GM19351 (cell line): ENCODE results near the gene PTGIR.
"Not testable (repeated sequence)": the region's sequence is repeated elsewhere in the genome, so short reads cannot be mapped to it uniquely, and the experiment has no call there.

Experiments
- ATAC-seq: cut with Tn5 transposase; IDR thresholded peaks from one replicate; pipeline ENCODE4 v1.9.1; 2021; ENCODE audit warnings: mild to moderate bottlenecking, moderate library complexity; ENCODE audit not compliant: unreplicated experiment

Gene PTGIR

GRCh38 chr19:46639358-46640182 is 14.7 kb upstream of the PTGIR start:
- ATAC-seq = no peak

GRCh38 chr19:46637224-46637623 is 12.3 kb upstream of the PTGIR start:
- ATAC-seq = no peak

- no peak for ATAC-seq
Observed at GRCh38 chr19:46635920-46636761, 11.3 kb upstream of the PTGIR start, which contains the start of gene GNG8. Gene GNG8, minus strand, starts transcription at chr19:46636202. Its CDS starts 1,520 bp downstream, at chr19:46634682.

GRCh38 chr19:46634656-46635218 is 9.8 kb upstream of the PTGIR start:
- ATAC-seq = no peak

DNA sequence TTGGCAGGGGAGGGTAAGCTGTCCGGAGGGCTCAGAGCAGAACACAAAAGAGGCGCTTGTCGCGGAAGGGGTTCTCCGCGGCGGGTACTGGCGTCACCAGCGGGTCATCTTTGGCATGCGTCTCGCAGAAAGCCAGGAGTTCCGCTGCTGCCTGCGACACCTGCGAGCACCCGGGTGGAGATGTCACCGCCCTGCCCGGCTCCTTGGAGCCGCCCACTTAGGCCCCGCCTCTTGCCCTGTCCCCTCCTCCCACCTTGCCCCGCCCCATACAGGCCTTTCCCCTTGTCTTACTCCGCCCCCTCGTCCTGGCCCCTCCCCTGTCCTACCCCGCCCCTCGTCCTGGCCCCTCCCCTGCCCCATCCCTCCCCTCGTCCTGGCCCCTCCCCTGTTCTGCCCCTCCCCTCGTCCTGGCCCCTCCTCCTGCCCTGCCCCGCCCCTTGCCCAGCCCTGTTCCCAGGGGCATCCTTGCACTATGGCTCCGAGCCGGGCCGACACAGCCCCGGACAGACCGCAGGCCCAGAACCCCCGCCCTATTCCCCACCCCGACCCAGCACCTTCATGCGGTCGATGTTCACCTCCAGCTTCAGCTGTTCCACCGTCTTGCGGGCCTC is 9.3 kb upstream of the PTGIR start:
- no peak for ATAC-seq

DNA sequence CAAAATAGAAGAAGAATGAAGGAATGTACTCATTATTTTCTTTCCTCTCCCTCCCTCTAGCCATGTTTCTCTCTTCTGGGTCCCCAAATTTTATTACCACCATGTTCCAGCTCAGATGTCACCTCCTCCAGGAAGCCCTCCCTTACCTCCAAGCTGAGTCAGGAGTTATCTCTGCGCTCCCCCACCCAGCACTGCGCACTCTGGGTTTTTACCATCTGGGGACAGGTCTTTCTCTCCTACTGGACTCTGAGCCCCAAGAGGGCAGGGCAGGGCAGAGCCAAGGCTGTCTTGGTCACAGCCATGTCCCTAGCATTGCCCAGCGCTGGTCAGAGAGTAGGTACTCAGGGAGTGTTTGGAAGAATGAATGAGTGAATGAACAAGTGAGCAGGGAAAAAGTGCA is 8.2 kb upstream of the PTGIR start:
- ATAC-seq = no peak

- no peak for ATAC-seq
Observed at GRCh38 chr19:46631481-46631880, 6.6 kb upstream of the PTGIR start.

DNA sequence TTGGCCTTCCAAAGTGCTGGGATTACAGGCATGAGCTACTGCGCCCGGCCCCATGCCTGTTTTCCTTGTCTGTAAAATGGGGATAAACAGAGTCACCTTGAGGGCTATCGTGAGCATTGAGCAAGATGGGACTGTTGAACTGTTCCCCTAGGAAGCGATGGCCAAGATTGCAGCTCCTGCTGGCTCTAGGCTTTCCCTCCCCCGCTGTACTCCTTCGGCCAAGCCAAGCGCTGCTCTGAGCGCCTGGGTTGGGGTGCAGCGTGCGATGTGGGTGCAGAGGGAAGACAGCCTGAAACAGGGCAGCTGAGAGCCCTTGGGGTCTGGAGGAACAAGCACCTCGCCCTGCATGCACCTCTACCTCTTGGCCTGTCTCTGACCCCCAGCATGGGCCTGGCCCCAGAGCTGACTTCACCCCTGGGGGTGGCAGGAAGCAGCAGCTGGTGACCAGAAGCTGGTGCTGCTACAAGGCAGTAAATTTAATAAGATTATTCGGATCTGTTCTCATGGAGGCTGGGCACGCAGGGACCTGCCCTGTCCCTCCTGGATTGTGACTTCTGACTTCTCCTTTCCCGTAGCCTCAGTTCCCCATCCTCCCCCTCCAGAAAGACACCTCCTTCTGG is 5.8 kb upstream of the PTGIR start:
- no peak for ATAC-seq

DNA sequence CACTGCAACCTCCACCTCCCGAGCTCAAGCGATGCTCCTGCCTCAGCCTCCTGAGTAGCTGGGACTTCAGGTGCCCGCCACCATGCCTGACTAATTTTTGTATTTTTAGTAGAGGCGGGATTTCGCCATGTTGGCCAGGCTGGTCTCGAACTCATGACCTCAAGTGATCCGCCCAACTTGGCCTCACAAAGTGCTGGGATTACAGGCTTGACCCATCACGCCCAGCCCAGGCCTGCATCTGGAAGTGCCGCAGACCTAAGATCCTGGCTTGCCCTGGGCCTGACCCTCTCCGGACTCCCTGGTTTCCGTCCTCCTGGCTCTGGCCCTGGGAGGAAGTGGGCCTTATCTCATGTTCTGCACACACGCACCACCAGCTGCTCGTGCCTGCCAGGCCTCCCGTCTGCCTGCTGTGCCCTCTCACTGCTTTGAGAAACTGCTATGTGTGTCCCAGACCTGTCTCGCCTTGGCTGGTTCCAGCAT is 4.7 kb upstream of the PTGIR start:
- no peak for ATAC-seq

DNA sequence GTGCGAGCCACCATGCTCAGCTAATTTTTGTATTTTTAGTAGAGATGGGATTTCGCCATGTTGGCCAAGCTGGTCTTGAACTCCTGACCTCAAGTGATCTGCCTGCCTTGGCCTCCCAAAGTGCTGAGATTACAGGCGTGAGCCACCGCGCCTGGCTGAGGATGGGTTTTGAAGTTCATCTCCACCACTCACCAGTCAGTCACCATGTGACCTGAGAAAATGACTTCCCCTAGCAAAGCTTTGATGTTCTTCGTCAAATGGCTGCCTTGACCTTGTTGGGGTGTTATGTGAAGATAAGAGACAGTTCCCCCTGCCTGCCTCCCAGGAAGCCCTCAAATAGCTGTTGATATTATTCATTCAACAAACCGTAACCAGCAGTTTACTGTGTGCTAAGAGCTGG is 4.1 kb upstream of the PTGIR start:
- not testable (repeated sequence) for ATAC-seq

DNA sequence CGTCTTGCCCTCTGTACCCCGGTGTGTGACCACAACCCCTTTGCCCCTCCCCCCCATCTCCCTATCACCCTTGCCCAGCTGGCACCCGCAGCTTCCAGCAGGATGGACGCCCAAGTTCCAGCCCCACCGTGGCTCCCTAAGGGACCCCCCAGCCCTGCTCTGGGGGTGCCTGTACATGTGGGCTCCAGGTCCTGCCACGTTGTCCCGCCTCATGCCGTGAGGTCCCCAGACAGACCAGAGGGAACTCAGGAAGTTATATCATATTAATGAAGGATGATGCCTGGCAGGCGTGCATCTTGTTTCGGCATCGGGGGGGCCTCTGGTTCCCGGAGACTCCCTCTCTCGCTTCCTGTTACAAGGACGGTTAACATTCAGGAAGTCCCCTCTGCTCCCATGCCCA is 1.6 kb upstream of the PTGIR start:
- no peak for ATAC-seq

DNA sequence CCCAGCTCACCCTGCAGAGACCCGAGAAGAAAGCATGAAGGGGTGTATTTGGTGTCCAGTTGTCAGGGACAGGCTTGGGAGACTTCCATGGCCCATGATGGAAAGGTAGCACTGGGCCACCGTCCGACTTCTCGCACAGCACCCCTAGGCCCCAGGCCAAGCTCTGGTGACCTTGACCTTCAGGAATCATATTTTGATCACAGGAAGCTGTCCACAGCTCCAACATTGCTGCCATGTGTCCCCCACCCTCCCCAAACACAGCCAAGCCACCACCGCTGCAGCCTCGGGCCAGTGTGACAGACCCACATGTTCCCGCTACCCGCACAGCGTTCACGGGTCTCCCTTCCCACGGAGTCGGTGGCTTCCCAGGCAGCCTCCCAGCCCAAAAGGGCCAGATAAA is 842 bp upstream of the PTGIR start:
- ATAC-seq = no peak

DNA sequence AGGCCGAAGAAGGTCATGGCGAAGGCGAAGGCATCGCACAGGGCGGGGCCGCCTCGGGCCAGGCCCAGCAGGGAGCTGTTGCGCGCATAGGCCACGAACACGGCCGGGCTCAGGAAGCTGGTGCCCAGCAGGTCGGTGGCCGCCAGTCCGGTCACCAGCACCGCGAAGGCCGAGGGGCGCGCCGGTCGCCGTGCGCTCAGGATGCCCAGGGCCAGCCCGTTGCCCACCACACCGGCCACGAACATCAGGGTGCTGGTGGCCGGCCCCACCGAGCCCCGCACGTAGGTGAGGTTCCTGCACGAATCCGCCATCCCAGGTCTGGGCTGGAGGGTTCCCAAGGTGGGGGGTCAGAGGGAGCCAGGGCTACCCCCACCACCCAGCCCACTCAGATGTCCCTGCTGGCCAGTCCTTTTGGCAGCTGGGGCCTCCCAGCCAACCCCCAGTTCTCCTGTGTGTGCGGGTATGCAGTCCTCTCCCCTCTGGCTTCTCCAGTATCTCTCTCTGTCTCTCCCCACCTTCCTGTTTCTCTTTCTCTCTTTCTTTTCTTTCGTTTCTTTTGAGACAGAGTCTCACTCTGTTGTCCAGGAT is 880 bp downstream of the PTGIR start:
- ATAC-seq = no peak

DNA sequence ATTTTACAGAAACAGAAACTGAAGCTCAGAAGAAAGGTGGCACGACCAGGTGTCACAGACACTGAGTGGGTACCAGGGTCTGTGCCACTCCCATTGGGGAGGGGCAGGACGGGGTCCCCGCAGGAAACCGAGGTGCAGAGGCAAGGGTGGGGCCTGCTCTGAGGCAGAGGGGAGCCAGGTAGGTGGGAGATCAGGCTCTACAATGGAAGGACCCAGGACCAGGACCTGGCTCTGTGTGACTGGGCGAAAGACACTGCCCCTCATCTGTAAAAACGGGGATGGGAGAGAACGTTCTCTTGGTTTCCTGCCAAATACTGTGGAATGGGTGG is 2.8 kb downstream of the PTGIR start:
- no peak for ATAC-seq

- no peak for ATAC-seq
Observed at GRCh38 chr19:46621191-46622117, 3.4 kb downstream of the PTGIR start.

GRCh38 chr19:46620716-46621115 is 4.2 kb downstream of the PTGIR start:
- ATAC-seq = no peak

DNA sequence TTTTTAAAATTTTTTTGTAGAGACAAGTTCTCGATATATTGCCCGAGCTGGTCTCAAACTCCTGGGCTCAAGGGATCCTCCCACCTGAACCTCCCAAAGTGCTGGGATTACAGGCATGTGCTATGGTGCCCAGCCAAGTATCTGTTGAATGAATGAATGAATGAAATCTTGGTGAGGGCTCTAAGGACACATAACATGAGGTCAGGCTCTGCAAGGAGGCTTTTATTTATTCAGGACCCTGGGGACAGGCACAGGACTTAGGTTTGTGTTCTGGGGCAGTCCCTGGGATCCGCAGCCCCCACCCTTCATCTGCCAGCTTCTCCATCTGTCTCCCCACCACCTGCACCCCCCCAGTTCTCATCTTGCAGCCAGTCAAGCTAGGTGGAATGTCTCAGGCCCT is 4.6 kb downstream of the PTGIR start:
- no peak for ATAC-seq

GRCh38 chr19:46618670-46619231 is 6.1 kb downstream of the PTGIR start:
- ATAC-seq = no peak

DNA sequence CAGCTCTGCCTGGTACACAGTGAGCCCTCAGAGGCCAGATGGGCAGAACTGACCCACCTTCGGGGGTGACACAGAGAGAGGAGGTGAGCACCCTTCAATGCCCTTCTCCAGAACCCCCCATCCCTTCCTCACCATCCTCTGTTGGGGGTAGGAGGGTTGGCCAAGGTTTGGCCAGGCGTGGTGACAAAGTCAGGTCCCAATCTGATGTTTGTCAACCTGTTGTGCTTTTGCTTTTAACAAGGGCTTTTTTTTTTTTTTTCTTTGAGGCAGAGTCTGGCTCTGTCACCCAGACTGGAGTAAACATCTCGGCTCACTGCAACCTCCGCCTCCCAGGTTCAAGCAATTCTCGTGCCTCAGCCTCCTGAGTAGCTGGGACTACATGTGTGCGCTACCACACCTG is 7.3 kb downstream of the PTGIR start:
- ATAC-seq = no peak
